NCI-H82 treated with DMSO at 0.1 percent for 48 hours (cell line): ENCODE data around the gene DXO.
"Not testable (repeated sequence)": the region's sequence is repeated elsewhere in the genome, so short reads cannot be mapped to it uniquely, and the experiment has no call there.

Source experiments
- DNase-seq: peaks from one replicate; lab custom pipeline; 2025; ENCODE audit not compliant: unreplicated experiment; lab: John Stamatoyannopoulos, UW

DXO gene

DNA sequence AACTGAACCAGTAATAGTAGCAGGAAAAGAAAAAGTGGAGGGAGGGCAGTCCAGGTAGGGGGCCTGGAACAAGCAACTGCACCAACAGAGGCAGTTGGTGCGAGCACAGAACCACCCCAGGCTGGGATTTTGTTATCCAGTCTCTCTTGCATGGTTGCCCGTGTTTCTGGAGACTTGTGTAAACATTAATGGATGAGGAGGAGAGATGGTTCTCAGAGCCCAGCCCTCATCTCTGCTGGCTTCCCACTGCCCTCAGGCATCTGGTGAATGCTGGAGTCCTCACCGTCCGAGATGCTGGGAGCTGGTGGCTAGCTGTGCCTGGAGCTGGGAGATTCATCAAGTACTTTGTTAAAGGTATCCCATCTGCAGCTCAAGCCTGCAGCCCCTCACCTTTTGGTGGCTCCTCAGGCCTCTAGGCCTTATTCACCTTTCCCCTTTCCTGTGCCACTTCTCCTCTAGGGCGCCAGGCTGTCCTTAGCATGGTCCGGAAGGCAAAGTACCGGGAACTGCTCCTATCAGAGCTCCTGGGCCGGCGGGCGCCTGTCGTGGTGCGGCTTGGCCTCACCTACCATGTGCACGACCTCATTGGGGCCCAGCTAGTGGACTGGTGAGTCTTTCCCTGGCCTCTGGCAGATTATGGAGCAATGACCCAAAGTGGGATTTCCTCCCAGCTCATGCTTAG lies 8.4 kb upstream of the DXO start:
- DNase-seq, result not testable (repeated sequence)

DNA sequence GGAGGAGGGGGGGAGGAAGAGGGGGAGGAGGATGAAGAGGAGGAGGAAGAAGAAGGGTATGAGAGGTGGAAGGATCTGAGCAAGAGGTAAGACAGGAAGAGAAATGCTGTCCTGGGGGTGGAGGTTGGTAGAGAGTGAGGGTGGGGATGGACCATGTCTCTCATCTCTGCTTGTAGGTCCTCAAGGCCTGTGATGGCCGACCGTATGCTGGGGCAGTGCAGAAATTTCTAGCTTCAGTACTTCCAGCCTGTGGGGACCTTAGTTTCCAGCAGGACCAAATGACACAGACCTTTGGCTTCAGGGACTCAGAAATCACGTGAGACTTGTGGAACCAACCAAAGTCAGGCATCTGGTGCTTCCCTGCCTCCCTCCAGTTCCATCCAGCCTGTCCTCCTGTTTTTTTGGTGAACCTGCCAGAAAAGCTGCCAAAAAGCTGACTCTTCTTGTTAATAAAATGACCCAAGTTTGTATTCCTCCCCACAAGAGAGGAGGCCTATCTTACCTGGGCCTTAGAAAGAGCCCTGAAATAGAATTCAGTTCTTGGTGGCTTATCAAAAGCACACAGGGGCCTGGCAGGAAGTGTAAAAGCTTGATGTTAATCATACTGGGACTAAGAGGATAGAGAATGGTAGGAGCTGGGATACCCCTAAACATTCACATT lies 7.4 kb upstream of the DXO start:
- no peak for DNase-seq

DNA sequence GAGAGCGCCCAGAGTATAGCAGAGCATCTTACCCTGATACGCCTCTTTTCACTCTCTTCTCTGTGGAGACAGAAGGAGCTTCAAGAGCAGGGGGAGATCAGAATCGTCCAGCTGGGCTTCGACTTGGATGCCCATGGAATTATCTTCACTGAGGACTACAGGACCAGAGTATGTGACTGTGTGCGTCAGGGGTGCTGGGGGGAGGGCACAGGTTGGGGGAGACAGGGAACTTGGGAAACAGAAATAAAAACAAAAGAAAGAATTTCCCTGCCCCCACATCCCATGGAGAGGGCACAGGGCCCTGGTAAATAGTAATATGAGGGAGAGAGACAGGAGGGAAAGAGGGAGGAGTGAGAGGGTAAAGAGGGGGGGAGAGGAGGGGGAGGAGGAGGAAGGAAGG lies 6.9 kb upstream of the DXO start:
- no peak for DNase-seq

DNA sequence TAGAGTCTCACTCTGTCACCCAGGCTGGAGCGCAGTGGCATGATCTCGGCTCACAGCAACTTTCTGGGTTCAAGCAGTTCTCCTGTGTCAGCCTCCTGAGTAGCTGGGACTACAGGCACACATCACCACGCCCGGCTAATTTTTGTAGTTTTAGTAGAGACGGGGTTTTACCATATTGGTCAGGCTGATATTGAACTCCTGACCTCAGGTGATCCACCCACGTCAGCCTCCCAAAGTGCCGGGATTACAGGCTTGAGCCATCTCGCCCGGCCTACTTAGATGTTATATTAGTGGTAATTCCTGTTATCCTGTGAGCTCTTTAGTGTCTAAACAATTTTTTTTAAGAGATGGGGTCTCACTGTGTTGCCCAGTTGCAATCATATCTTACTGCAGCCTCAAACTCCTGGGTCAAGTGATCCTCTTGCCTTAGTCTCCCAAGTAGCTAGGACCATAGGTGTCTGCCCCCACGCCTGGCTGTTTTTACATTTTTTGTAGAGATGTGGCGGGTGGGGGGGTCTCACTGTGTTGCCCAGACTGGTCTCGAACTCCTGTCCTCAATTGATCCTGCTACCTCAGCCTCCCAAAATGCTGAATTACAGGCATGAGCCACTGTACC lies 6.0 kb upstream of the DXO start:
- no peak for DNase-seq

DNA sequence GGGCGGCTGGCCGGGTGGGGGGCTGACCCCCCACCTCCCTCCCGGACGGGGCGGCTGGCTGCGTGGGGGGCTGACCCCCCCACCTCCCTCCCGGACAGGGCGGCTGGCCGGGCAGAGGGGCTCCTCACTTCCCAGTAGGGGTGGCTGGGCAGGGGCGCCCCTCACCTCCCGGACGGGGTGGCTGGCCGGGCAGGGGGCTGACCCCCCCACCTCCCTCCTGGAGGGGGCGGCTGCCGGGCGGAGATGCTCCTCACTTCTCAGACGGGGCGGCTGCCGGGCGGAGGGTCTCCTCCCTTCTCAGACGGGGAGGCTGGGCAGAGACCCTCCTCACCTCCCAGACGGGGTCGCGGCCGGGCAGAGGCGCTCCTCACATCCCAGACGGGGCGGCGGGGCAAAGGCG lies 4.1 kb upstream of the DXO start:
- DNase-seq, result not testable (repeated sequence)

DNA sequence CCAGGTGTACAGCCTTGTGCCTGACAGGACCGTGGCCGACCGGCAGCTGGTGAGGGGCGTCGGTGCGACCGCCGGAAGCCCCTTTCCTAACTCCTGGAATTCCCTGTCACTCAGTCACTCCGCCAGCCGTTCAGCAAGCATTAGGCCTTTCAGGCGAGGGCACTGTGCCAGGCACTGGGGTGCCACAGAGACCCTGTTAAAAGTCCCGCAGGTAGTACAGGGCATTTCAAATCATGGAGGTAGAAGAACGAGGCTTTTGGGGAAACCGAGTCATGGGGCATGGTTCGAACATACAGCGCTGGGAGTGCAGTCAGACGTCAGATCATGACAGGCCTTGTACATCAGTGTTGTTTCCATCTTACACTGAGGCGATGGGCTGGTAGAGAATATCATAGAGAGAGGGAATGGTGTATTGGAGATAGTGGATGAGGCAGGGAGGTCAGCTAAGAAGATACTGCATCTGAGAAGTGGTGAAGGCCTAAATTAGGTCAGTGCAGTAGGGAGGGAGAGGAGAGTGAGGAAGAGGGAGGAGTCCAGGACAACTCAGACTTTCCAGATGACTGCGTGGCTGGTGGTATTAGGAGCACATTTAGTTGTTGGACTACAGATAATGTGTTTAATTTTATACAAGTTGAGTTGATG lies 892 bp upstream of the DXO start:
- DNase-seq, result no peak

DNA sequence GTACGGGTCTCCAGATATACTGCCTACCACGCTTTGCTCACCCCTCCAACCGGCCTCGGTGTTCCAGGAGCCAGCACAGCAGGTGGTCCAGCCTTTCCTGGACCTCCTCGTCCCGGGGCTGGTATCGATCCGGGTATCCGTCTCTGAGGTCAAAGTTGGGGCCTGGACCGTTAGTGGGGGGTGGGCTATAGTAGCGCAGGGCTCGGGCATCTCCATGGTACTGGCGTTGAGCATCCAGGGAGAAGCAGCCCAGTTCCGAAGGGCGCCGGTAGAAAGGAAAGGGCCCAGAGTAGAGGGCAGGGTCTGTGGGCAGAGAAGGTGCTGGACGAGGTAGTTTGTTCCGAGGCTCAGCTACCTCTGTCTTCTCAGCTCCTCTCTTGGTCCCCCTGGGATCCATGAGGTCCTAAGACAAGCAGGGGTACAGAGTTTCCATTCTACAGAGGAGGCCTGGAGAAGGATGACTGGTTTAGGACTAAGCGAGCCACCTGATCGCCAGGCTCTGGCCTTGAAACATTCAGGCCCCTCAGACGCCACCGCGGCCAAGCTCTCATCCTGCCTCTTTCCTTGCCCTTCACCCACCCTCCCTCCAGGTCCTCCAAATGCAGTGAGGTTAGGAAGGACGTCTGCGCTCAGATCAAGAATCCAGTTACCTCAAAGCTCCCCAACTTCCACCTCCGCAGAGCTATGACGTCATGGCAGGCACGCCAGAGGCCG lies 502 bp downstream of the DXO start:
- no peak for DNase-seq

DNA sequence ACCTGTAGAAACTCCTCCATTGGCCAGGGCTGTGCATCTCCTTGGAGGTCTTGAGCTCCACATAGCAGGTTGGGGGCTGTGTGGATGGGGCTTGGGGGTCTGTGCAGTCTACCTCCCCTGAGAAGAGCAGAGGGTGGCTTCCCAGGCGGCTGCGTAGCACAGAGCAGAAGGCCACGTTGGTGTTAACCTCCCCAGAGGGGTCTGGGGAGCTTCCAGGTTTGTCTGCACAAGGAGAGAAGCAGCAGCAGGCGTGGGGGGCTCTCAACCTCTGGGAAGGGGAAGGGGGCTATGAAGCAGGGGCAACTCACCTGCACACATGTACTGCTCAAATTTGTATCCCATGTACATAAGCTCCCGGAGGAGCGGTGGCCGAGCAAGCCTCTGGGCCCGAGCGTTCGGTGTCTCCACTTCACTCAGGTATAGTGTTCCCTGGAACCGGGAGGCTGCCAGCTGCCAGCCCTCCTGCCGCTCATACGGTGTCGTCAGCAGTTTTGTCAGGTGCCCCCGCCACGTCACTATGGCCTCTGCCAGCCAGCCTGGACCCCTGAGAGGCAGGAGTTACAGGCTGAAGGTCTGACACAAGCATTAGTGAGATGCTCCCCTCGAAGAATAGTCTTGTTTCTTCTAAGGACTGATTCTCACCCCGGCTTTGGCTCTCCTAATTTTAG lies 1.2 kb downstream of the DXO start:
- no peak for DNase-seq

DNA sequence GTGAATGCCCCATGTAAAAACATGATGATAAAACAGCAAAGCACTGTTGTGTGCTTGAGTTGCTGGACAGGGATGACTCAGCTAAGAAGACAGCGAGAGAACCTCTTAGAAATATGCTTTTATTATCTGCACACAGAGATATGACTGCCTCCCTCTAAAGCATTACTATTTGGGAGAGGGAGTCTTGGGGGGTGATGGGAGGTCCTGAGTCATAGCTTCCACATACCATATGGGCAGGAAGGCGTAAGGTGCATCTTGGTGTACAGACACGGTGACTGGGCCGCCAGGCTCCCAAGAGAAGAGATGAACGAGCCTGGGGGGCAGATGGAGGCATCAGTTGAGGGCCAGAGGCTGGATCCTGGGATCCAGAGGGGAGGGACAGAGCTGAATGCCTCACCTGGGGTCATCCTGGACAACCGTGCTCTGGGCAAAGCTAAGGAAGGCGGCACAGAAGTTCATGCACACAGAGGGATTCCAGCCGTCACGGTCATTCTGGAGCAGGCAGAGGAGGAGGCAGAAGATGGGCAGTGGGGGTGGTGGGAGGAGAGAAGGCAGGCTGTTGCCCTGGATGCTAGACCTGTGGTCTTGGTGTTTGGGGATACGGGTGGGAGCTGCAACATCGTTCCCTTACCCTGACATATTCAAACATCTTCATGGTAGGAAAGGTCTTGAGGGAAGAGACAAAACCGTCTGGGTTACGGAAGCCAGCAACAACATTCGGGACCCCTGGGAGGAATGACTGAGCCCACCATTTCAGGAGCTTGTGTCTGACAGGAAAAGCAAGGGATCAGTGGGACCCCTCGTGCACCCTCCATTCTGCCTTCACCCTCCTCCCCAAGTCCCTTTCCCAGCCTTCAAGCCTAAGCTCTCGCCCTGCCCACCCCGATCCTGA lies 2.0 kb downstream of the DXO start:
- no peak for DNase-seq

DNA sequence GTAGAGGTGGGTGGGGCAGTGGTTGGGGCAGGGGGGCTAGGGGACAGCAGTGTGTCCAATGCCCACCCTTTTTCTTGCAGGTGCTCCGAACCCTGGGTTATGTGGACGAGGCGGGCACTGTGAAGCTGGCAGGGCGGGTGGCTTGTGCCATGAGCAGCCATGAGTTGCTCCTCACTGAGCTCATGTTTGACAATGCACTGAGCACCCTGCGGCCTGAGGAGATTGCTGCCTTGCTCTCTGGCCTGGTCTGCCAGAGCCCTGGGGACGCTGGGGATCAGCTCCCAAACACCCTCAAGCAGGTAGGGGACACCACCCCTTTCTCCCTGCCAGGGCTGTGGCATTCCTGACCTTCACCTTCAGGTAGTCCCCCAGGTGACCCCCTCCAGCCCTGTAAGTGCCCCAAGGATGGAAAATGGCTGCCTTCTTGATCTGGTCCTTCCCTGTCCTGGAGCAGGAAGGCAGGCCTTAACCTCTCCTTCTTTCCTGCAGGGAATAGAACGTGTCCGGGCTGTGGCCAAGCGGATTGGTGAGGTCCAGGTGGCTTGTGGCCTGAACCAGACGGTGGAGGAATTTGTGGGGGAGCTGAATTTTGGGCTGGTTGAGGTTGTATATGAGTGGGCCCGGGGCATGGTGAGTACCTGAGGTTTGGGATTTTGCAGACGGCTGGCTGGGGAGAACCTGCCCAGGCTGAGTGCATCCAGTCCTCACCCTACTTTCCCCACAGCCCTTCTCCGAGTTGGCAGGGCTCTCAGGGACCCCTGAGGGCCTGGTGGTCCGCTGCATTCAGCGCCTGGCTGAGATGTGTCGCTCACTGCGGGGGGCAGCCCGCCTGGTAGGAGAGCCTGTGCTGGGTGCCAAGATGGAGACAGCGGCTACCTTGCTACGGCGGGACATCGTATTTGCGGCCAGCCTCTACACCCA lies 2.9 kb downstream of the DXO start:
- no peak for DNase-seq

DNA sequence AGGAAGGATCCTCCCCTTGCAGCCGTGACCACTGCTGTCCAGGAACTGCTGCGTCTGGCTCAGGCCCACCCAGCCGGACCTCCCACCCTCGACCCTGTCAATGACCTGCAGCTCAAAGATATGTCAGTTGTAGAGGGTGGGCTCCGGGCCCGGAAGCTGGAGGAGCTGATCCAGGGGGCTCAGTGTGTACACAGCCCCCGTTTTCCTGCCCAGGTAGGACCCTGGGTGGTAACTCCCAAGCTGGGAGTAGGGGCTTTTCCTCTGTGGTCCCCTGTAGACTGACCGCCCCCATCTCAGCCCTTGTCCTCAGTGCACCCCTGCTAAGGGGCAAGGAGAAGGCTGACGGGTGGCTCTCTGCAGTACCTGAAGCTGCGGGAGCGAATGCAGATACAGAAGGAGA lies 3.6 kb downstream of the DXO start:
- no peak for DNase-seq

DNA sequence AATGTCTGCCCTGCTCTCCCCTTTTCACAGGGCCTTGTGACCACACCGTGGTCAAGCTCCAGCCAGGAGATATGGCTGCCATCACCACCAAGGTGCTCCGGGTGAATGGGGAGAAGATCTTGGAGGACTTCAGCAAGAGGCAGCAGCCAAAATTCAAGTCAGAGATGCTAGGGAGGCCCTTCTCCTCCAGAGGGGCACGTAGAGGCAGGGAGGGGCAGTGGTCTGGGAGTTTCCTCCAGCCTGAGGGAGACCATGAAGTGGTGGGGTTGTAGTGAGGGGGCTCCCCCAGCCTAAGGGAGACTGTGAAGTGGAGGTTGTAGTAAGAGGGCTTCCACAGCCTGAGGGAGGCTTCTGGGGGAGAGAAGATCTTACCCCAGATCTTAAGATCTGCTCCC lies 4.0 kb downstream of the DXO start:
- no peak for DNase-seq

DNA sequence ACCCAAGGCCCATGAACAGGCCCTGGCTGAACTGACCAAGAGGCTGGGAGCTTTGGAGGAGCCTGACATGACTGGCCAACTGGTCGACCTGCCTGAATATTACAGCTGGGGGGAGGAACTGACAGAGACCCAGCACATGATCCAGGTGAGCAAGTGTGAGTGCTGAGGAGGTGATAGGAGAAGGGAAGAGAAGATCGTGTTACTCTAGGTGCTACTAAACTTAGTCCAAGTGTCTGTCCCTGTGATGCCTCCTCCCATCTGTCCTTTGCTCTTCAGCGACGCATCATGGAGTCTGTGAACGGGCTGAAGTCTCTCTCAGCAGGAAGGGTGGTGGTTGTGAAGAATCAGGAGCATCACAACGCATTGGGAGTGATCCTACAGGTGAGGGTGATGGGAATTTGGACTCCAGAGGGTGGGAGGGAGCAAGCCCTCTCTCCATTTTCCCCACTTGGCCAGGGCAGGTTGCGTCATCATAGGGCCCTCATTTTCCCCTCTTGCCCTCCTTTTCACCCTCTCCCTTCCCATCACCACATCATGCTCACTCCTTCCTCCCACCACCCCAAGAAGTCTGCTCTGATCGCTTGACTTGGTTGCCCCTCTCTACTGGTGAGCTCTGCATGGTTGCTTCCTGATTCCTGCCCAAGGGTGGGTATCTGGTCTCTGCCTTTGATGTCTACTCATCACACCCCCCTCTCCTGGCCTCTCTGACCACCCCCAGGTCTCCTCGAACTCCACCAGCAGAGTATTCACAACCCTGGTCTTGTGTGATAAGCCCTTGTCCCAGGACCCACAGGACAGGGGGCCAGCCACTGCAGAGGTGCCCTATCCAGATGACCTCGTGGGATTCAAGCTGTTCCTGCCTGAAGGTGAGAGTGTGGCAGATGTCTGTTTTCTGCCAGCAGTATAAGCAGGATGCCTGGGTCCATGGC lies 4.7 kb downstream of the DXO start:
- no peak for DNase-seq

DNA sequence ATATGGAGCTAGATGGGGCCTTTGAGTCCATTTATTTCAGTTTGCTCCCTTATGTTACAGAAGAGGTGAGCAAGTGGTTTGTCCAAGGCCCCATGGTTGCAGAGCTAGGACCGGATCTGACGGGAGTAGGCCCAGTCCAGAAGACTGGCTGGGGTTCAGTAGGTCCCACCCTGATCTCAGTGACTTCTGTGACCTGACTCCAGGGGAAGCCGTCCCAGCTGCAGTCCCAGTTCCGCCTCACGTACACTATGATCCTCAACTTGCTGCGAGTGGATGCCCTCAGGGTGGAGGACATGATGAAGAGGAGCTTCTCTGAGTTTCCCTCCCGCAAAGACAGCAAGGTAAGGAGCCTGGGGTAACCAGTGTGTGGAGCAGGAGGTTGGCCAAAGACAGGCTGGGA lies 5.4 kb downstream of the DXO start:
- DNase-seq, result no peak

DNA sequence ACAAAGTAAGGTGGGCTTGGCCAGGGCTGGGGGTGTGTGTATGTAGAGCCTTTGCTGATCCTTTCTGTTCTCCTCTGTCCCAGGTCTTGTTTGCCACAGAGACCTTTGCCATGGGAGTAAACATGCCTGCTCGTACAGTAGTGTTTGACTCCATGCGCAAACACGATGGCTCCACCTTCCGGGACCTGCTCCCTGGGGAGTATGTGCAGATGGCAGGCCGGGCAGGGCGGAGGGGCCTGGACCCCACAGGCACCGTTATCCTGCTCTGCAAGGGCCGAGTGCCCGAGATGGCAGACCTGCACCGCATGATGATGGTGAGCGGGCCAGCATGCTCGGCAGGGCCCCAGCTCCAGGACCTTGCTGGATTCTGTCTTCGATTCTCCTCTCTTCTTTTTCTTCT lies 6.2 kb downstream of the DXO start:
- no peak for DNase-seq

DNA sequence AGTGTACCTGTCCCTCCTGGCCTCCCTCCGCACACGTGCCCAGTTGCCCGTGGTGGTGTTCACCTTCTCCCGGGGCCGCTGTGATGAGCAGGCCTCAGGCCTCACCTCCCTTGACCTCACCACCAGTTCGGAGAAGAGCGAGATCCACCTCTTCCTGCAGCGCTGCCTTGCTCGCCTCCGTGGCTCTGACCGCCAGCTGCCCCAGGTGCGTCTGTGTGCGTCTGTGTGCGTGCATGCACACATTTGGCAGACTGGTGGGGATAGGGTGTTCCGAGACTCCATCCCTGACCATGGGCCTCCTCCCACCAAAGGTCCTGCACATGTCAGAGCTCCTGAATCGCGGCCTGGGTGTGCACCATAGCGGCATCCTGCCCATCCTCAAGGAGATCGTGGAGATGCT lies 8.0 kb downstream of the DXO start:
- DNase-seq, result no peak

DNA sequence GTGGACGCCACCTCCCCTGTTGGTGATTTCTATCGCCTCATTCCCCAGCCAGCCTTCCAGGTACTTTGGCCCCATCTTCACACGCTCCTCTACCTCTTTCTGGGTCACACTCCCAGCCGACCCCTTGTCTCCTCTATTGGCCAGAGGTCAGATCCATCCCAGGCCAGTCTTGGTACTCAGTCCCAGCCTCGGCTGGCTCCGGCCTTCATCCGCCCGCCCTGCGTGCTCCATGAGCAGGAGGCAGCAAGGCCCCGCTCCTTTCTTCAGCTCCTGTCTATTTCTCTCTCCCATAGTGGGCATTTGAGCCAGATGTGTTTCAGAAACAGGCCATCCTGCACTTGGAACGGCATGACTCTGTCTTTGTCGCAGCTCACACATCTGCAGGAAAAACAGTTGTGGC lies 10.3 kb downstream of the DXO start:
- no peak for DNase-seq
